Vagina (tissue), 2 donors: Measurements from ENCODE around the gene APOLD1. TPM values are rescaled to one million over a fixed set of nuclear protein-coding genes. Genes with fewer than 3 reads are reported as not detected.
"Not testable (repeated sequence)": the region's sequence is repeated elsewhere in the genome, so short reads cannot be mapped to it uniquely, and the experiment has no call there.

Source experiments
- DNase-seq, 2 donors: peaks; one replicate each; pipeline ENCODE4 v3.0.0-alpha.2; 2017; ENCODE audit errors: extremely low spot score in 2 of 2
- H3K27ac ChIP-seq: fragments of 200-600 bp; sonication (generic); one replicate; pipeline ENCODE4 v1.5.1; 2019
- H3K27me3 ChIP-seq: fragments of 200-600 bp; sonication (generic); one replicate; pipeline ENCODE4 v1.5.1; 2019
- H3K36me3 ChIP-seq, 2 donors: fragments of 200-600 bp; sonication (generic); one replicate each; pipeline ENCODE4 v1.5.1; 2017 to 2019
- H3K4me1 ChIP-seq: fragments of 200-600 bp; sonication (generic); one replicate; pipeline ENCODE4 v1.5.1; 2019
- H3K4me3 ChIP-seq, 2 donors: fragments of 200-600 bp; sonication (generic); 1 replicate in 1 of 2; 2 replicates in 1 of 2; pipeline ENCODE4 v1.5.1; 2016 to 2019
- H3K9me3 ChIP-seq: fragments of 200-600 bp; sonication (generic); one replicate; pipeline ENCODE4 v1.5.1; 2019
- CTCF ChIP-seq, 3 experiments: fragments of 450-650 bp in 2 of 3; fragments of 200-600 bp in 1 of 3; sonication (generic) in 1 of 3; IDR thresholded peaks; one replicate each; pipeline ENCODE4 v1.5.1; 2017 to 2019; ENCODE audit warnings: antibody characterized with exemption in 3 of 3, mild to moderate bottlenecking in 2 of 3, moderate library complexity in 2 of 3
- POLR2A ChIP-seq, 2 donors: fragments of 450-650 bp; IDR thresholded peaks; one replicate each; pipeline ENCODE4 v1.6.1; 2017; ENCODE audit warnings: antibody characterized with exemption in 2 of 2, mild to moderate bottlenecking in 2 of 2, moderate library complexity in 2 of 2
- POLR2AphosphoS5 ChIP-seq, 2 donors: sonication (generic); formaldehyde crosslinking; IDR thresholded peaks; one replicate each; pipeline ENCODE4 v1.9.0; 2017; ENCODE audit warnings: antibody characterized with exemption in 2 of 2, mild to moderate bottlenecking in 2 of 2, low read depth in 1 of 2; ENCODE audit not compliant: insufficient read depth in 1 of 2
- intact Hi-C: fragments of 100-400 bp; cut with DNase I; formaldehyde crosslinking; loops from one replicate; pipeline ENCODE4 v1.15.1; 2023
- total RNA-seq: library from RNA; depleted of rRNA; stranded (reverse); fragments of >200 nt; gene quantifications from one replicate; pipeline ENCODE4 v1.2.3, GENCODE V29; 2016

APOLD1 gene
- total RNA-seq, 1 donor from 2014 or later, result 127 TPM

DNA sequence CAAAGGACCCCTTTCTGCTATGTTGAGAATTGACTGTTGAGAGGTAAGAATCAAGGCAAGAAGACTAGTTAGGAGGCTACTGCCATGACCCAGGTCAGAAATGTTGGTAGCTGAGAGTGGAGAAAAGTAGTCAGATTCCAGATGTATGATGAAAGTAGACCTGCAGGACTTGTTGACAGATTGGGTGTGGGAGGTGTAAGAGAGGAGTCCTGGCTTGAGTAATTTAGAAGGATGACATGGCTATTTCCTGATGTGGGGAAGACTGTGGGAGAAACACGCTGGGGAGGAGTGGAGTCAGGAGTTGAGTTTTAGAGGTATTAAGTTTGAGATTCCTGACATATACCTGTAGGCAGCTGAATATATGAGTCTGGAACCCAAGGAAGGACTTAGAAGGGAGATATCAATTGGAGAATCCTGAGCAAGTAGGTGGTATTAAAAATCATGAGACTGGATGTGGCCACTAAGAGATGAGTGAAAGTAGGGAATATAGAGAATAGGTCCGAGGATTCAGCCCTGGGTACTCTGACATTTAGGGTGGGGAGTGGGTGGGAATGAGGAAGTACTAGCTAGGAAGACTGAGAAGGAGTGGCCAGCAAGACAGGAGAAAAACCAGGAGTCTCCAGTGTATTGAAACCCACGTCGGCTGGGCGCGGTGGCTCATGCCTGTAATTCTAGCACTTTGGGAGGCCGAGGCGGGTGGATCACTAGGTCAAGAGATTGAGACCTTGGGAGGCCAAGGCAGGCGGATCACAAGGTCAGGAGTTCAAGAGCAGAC, 15.1 kb downstream of the APOLD1 start:
- no peak for DNase-seq
- peaks cover 17% of the 10 kb centered on the region for H3K4me1 ChIP-seq
- intact Hi-C loops, result no loop called here
- peak overlapping the region; percentile 39 for H3K27ac ChIP-seq
- peak in 1 of 2 donors; percentile 64 for TF ChIP-seq POLR2AphosphoS5 (IDR thresholded peaks at IDR 0.05; ENCODE audit: insufficient read depth in 1 of 2, low read depth in 1 of 2)
- TF ChIP-seq POLR2A (IDR thresholded peaks at IDR 0.05), result no peak
- no peaks in the 10 kb centered on the region for H3K36me3 ChIP-seq
- no peak overlapping the region for H3K4me3 ChIP-seq
- H3K9me3 ChIP-seq, result no peaks in the 10 kb centered on the region
- no peaks in the 10 kb centered on the region for H3K27me3 ChIP-seq

GRCh38 chr12:12801656-12802055, 16.2 kb downstream of the APOLD1 start:
- H3K9me3 ChIP-seq, H3K27me3 ChIP-seq, DNase-seq, H3K4me3 ChIP-seq, H3K27ac ChIP-seq, H3K36me3 ChIP-seq, intact Hi-C loops: not testable (repeated sequence)
- peaks cover 17% of the 10 kb centered on the region for H3K4me1 ChIP-seq

DNA sequence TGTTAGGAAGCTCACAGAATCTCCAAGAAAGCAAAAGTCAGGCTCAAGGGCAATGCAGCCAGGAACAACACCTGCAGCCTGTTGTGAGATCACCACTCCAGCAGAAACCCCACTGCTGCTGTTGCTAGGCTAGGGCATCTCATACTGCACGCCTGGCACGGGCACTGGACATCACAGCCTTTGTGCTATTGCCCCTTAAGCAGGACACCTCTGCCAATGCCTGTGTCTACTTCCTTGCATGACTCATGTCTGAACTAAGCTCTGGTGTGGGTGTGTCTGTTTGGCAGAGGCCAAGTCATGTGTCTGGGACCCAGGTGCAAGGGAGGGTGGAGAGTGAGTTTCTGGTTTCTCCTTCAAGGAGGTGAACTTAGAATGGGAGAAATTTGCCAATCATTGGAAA, 17.7 kb downstream of the APOLD1 start:
- peak in 1 of 2 donors; percentile 96 for DNase-seq
- no peak for TF ChIP-seq POLR2A (IDR thresholded peaks at IDR 0.05)
- TF ChIP-seq CTCF (IDR thresholded peaks at IDR 0.05), result no peak
- peak; percentile 40 to 97 for TF ChIP-seq POLR2AphosphoS5 (IDR thresholded peaks at IDR 0.05; ENCODE audit: insufficient read depth in 1 of 2, low read depth in 1 of 2)

GRCh38 chr12:12804011-12804410, 18.6 kb downstream of the APOLD1 start:
- H3K27me3 ChIP-seq, result no peaks in the 10 kb centered on the region
- no peak overlapping the region for H3K4me3 ChIP-seq
- H3K4me1 ChIP-seq, result peaks cover 33% of the 10 kb centered on the region
- H3K9me3 ChIP-seq, result no peaks in the 10 kb centered on the region
- no peak for DNase-seq
- H3K36me3 ChIP-seq, result no peaks in the 10 kb centered on the region
- peak overlapping the region; percentile 27 for H3K27ac ChIP-seq
- TF ChIP-seq CTCF (IDR thresholded peaks at IDR 0.05) (no peak), POLR2AphosphoS5 (IDR thresholded peaks at IDR 0.05; ENCODE audit: insufficient read depth in 1 of 2, low read depth in 1 of 2) (no peak), POLR2A (IDR thresholded peaks at IDR 0.05) (no peak)
- intact Hi-C loops, result no loop called here

More for the DNA sequence above, 17.7 kb downstream of the APOLD1 start:
- no peak overlapping the region for H3K27ac ChIP-seq
- no peaks in the 10 kb centered on the region for H3K36me3 ChIP-seq
- H3K4me1 ChIP-seq, result peaks cover 28% of the 10 kb centered on the region
- no peak overlapping the region for H3K4me3 ChIP-seq
- H3K9me3 ChIP-seq, result no peaks in the 10 kb centered on the region
- no peaks in the 10 kb centered on the region for H3K27me3 ChIP-seq
- intact Hi-C loops, result no loop called here

- intact Hi-C loops, result no loop called here
- Histone ChIP-seq H3K27ac (peak overlapping the region; percentile 27), H3K9me3 (no peaks in the 10 kb centered on the region), H3K36me3 (no peaks in the 10 kb centered on the region), H3K4me1 (peaks cover 33% of the 10 kb centered on the region), H3K4me3 (no peak overlapping the region), H3K27me3 (no peaks in the 10 kb centered on the region)
- no peak for DNase-seq
- peak in 1 of 2 donors; percentile 13 for TF ChIP-seq POLR2AphosphoS5 (IDR thresholded peaks at IDR 0.05; ENCODE audit: insufficient read depth in 1 of 2, low read depth in 1 of 2)
- TF ChIP-seq POLR2A (IDR thresholded peaks at IDR 0.05), result no peak
Measured at GRCh38 chr12:12804432-12804886, 19.0 kb downstream of the APOLD1 start.

GRCh38 chr12:12806784-12807516, 21.5 kb downstream of the APOLD1 start:
- TF ChIP-seq POLR2A (IDR thresholded peaks at IDR 0.05) (no peak), POLR2AphosphoS5 (IDR thresholded peaks at IDR 0.05; ENCODE audit: insufficient read depth in 1 of 2, low read depth in 1 of 2) (no peak), CTCF (IDR thresholded peaks at IDR 0.05) (no peak)
- Histone ChIP-seq H3K27me3 (no peaks in the 10 kb centered on the region), H3K4me1 (peaks cover 33% of the 10 kb centered on the region), H3K9me3 (no peaks in the 10 kb centered on the region), H3K4me3 (no peak overlapping the region), H3K27ac (peak overlapping the region; percentile 88), H3K36me3 (no peaks in the 10 kb centered on the region)
- intact Hi-C loops, result no loop called here
- DNase-seq, result no peak

DNA sequence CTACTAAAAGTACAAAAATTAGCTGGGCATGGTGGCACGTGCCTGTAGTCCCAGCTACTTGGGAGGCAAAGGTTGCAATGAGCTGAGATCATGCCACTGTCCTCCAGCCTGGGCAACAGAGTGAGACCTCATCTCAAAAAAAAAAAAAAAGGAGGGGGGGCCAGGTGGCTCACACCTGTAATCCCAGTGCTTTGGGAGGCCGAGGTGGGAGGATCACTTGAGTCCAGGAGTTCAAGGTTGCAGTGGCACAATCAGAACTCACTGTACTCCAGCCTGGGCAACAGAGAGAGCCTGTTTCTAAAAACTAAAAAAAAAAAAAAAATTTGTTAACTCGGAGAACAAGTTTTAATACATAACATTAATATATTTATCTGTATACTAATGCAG, 22.1 kb downstream of the APOLD1 start:
- H3K4me3 ChIP-seq, DNase-seq, intact Hi-C loops, H3K27me3 ChIP-seq, H3K36me3 ChIP-seq, H3K9me3 ChIP-seq: not testable (repeated sequence)
- peaks cover 33% of the 10 kb centered on the region for H3K4me1 ChIP-seq
- H3K27ac ChIP-seq, result peak overlapping the region; percentile 88
